ENCODE data around the gene ADI1.

Gene ADI1

DNA sequence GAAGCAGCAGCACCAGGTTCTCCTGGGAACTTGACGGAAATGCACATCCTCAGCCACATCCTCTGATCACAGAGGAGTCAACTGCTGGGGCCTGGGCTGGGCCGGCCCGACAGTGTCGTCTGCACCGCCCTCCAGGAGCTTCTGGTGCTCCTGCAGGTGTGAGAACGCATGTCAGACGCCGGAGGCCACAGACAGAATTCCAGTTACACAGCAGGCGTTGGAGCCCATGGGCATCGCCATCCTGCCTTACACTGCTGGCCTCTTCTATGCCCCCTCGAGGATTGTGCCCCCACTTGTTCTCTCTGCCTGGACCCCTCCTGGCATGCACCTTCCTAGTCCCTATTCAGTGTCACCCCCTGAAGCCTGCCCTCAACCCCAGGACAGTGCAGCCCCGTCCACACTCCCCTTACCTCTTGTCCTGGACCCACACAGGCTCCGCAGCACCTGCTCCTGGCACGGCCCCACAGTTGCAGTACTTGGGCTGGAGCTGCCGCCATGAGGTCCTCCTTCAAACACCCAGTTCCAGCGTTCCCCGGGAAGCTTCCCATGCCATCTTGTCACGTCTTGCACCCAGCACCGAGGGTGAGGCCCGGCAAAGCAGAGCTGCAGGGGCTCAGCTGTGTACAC lies 37.5 kb downstream of the ADI1 start:
- in situ Hi-C loops (cut with MboI; ENCODE audit: low sequenced_read_pairs), result no loop called here

DNA sequence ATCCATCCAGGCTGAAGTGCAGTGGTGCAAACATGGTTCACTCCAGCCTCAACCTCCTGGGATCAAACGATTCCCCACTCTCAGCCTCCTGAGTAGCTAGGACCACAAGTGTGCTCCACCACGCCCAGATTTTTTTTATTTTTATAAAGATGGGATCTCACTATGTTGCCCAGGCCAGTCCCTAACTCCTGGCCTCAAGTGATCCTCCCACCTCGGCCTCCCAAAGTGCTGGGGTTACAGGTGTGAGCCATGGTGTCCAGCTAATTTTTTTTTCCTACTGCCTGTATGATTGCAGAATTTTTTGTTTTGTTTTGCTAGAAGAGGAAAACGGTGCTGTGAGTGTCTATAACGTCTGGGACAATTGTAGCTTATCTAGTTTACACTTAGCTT lies 38.3 kb downstream of the ADI1 start:
- in situ Hi-C loops (cut with MboI; ENCODE audit: low sequenced_read_pairs), result no loop called here

DNA sequence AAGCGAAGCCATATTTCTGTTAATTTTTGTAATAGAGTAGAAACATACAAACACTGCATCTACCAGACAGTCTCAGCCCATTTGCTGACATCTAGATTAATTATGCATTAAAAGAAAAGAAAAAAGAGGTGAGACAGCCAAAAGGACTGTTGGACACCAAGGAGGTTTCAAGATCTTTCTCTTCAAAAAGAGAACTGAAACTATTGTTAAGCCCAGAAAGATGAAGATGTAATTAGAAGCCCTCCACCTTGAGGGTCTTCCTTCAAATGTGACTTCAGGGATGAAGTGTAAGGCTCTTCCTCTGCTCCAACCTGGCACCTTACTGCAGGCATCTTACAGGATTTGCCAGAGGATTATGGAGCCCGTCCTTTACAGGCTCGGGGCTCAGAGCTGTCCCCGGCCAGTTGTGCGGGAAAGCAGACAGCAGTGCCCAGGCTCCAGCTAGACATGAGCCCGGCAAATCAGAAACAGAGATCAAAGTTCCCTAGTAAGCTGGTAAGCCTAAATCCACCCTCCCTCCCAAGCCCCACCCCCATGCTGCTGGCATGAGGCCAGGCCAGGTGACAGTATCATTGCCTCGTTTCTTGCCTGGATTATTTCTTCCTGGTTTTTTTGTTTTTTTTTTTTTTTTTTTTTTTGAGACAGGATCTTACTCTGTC lies 38.9 kb downstream of the ADI1 start:
- in situ Hi-C loops (cut with MboI; ENCODE audit: low sequenced_read_pairs), result no loop called here

DNA sequence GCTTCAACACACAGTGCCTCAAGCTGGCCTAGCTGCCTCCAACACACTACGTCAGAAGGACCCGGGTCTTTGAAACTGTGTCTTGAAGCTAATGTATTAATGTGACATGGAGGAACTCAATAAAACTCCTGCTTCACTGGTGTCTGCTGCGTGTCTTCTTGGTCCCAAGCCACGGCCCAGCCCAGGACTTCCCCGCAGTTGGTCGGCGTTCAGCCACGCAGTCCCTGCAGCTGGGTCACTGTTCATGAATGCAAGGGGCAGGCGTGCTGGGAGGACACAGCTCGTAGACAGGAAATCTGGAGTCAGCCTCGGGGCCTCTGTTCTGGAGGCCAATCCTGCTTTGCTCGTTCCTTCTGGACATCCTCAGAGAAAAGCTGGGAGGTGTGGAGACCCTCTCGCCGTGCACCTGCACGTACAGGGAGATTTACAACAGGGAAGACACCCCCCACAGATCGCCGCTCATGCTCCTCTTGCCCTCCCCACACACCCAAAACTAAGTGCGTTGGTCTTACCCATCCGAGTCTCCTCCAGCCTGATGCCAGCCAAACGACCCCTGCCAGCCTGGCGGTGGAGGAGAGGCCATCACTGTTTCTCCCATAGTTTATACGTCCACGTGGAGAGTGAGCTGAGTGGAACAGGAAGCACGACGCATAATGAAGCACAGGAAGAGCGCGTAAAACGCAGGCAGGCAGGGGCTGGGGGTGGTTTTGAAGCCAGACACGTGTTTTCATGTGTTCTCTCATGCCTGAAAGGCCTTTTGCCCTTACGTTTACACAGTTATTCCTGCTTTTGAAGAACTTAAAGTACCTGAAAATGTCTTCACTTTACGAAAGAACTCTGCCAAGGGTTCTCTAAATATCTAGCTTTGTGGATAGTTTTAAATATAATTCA lies 39.7 kb downstream of the ADI1 start:
- in situ Hi-C loops (cut with MboI; ENCODE audit: low sequenced_read_pairs), result no loop called here

DNA sequence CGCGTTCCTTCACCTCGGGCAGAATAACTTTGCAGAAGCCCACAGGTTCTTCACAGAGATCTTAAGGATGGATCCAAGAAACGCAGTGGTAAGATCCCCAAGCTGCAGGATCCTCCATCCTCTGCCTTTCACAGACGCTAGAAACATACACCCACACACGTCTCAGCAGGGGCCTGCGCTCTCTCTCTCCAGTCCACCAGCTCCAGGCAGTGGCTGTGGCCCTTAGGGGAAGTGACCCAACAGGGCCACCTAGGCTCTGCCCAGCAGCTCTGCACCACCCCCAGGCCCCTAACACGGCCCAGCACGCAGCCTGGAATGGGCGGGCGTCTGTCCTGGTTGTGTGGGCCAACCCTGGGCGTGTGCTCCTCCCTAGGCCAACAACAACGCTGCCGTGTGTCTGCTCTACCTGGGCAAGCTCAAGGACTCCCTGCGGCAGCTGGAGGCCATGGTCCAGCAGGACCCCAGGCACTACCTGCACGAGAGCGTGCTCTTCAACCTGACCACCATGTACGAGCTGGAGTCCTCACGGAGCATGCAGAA lies 40.4 kb downstream of the ADI1 start:
- in situ Hi-C loops (cut with MboI; ENCODE audit: low sequenced_read_pairs), result no loop called here

DNA sequence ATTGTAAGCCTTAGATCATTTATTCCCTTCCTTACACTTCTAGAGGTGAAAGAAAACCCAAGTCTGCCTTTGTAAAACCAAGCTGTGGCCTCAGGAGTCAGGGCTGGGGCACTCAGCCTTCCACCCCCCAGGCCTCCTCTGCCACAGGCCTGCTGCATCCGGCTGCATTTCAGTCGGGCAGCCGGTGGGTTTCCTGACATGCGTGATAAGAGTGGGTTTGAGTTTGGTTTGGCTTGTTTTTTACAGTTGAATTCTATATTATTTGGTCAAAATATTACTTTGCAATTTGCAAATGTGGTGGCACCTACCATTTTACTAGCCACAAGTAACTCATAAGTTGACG lies 42.4 kb downstream of the ADI1 start:
- in situ Hi-C loops (cut with MboI; ENCODE audit: low sequenced_read_pairs), result no loop called here

- in situ Hi-C loops (cut with MboI; ENCODE audit: low sequenced_read_pairs), result no loop called here
Measured at GRCh38 chr2:3476321-3476984, 42.9 kb downstream of the ADI1 start.

GRCh38 chr2:3475771-3476170 lies 43.6 kb downstream of the ADI1 start:
- in situ Hi-C loops (cut with MboI; ENCODE audit: low sequenced_read_pairs), result no loop called here

DNA sequence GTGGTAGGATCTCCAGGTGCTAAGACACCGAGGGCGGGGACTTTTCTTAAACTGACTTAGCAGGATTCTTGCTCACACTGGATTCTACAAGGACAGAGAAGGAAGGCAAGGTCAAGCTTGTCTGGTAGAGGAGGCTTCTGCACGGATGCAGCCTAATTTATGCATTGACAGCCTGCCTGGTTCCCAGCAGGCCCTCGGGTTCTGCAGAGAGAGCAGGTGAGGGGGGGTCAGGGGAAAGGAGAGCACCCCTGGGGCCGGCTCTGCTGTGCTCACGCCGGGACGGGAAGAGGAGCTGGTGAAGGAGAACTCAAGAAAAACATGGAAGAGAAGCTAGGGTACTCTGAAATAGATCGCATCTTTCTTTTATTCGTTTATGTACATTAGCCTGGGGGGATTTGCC lies 46.4 kb downstream of the ADI1 start:
- in situ Hi-C loops (cut with MboI; ENCODE audit: low sequenced_read_pairs), result no loop called here

- in situ Hi-C loops (cut with MboI; ENCODE audit: low sequenced_read_pairs), result no loop called here
Measured at GRCh38 chr2:3472296-3472695, 47.0 kb downstream of the ADI1 start.

DNA sequence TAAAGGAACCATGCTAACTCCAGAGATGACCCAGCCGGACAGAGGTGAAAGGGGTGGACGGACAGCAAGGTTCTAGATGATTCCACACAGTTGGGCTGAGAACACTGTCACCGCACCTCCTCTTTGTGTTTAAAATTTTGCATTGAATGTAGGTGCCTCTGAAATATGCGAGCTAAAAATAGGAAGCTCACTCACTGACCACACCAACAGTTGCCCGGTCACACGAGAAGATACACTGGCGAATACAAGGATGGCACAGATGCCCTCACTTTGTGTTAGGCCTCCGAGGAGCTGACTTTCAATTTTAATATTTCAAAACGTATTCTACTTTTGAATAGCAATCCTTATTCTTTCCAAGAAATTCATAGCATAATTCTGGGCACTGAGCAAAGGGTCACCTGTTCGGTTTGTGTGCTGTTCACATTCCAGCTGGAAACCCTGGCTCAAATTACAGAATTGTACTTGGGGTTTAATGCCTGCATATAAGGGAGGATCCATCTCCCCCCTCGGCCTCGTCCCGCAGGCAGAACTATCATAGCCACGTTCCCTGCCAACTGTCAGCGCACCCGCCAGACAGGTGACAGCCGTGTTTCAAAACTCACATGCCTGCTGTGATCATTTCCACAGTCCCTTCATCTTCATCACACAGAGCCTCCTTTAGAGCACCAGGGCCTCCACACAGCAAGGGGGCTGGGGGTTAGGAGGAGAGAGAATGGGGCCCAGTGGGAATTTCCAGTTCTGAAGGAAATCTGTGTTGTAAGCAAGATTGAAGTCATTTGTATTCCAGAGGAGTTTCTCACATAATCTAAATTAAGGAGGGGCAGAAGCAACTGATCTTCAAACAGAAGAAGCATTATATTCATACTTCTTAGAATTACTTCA lies 48.2 kb downstream of the ADI1 start:
- in situ Hi-C loops (cut with MboI; ENCODE audit: low sequenced_read_pairs), result no loop called here

DNA sequence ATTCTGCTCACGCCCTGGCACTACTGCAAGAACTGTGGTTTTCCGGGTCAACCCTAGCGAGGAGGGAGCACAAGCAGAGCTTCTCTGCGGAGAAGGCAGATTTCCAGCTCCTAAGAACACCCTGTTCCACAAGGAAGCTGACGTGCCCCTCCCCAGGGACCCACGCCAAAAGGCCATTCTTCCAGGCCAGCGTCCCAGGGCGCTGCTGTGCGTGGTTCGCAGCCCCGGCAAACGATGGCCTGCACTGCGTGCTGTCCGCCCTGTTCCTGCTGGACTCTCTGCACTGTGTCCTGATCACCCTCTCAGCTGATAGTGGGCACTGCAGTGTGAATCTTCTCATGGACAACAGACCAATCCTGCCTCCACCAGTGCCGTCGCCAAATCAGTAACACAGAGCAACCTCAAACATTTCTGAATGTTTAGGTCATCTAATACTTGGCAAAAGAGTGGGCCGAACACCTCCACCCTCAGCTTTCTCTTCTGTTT lies 49.1 kb downstream of the ADI1 start:
- in situ Hi-C loops (cut with MboI; ENCODE audit: low sequenced_read_pairs), result no loop called here

DNA sequence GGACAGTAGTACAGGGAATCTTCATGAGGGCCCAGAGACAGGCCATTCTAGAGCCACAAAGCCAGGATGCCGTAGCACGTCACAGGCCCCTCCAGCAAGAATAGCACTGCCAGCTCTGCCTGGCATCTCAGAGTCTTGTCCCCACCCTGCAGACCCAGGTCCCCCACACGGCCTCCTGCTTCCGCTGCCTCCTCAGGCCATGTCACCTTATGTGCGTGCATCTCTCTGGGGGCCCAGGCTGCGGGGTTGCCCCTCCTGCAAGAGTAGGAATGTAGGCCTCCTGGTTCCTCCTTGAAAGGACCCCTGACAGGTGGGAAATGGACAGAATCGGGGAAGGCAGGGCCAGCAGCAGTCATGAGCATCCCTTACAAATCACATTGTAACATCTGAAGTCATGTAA lies 49.8 kb downstream of the ADI1 start:
- in situ Hi-C loops (cut with MboI; ENCODE audit: low sequenced_read_pairs), result no loop called here

GRCh38 chr2:3468296-3468988 lies 50.9 kb downstream of the ADI1 start:
- in situ Hi-C loops (cut with MboI; ENCODE audit: low sequenced_read_pairs), result no loop called here

- in situ Hi-C loops (cut with MboI; ENCODE audit: low sequenced_read_pairs), result no loop called here
Measured at GRCh38 chr2:3467654-3468053, 51.7 kb downstream of the ADI1 start.

DNA sequence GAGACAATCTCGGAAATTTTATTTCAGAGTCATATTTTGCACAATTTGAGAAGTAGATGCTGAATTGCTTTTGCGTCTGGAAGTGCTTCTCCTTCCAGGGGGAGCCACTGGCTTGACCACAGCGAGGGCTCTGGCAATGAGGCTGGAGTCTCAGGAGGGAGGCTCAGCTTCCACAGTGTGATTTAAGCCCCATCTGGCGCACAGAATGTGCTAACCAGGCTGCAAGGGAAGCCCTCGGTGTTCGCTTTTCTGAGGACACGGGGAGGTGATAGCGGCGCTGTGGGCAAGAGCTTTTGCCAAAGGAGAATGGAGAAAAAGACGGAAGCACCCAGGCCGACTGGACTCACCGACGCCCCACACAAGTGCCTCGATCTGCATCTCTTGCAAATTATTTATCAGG lies 52.4 kb downstream of the ADI1 start:
- in situ Hi-C loops (cut with MboI; ENCODE audit: low sequenced_read_pairs), result no loop called here

DNA sequence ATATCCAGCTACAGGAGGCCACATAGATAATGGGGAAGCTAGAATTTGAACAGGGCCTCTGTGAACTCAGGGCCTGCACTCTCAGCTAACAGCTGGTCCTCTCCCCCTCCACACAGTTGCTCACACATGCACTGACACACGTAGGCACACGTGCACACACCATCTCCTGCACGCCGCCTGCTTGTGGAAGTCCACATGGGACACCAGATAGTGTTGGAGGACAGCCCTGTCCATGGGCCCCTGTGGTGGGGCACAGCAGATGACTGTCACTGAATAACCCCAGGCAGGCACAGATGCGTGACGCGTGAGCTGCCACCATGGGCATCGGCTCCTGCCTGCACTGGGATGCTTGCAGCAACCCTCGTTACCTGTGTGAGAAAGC lies 52.9 kb downstream of the ADI1 start:
- in situ Hi-C loops (cut with MboI; ENCODE audit: low sequenced_read_pairs), result no loop called here

DNA sequence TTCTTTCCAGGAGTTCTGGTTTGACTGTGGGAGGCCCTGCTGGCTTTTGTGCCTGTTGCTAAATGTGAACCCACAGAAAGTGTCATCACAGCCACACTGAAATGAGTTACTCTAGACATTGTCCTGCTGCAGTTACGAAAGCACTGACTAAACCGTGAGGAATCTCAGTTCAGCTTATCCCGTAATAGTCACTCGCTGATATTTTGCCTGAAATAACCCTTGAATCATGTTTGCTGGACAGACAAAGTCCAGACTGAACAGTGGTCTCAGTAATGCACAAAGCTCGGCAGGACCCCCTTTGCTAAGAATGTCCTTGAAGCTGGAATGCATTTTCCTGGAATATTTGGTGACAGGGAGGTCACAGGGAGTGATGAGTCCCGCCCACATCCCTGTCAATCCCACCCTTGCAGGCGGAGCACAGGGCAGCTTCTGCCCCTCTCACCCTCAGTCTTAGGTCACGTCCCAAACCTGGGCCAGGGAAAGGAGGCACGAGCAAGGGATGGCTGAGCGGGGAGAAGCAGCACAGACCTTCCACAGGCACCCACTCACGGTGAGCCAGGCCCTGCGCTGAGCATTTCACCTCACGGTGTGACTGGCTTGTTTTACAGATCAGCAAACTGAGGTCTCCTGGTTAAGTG lies 53.4 kb downstream of the ADI1 start:
- in situ Hi-C loops (cut with MboI; ENCODE audit: low sequenced_read_pairs), result no loop called here

DNA sequence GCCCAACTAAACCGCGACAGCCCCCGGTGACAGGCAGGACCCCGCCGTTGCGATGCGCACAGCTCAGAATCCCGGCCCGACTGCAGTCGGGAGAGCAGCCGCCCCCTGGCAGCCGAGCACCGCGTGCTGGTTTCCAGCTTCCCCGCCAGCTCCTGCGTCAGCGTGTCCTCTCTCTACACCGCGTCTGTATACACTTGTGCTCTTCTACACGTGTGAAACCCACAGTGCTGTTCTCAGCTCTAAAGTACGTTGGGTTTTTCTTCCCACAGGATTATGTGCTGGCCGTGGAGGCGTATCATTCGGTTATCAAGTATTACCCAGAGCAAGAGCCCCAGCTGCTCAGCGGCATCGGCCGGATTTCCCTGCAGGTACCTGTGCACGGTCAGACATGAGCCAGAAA lies 54.0 kb downstream of the ADI1 start:
- in situ Hi-C loops (cut with MboI; ENCODE audit: low sequenced_read_pairs), result no loop called here

Measured in HL-60/S4 (cell line).